ENCODE results near the gene MAGEA9B. TPM values are rescaled to one million over a fixed set of nuclear protein-coding genes. Genes with fewer than 3 reads are reported as not detected.
"Not testable (repeated sequence)": the region's sequence is repeated elsewhere in the genome, so short reads cannot be mapped to it uniquely, and the experiment has no call there.

The MAGEA9B gene
- total RNA-seq, 4 donors from 2014 or later = not detected

GRCh38 chrX:149572743-149573142, 14.5 kb downstream of the MAGEA9B start:
- ATAC-seq (ENCODE audit: low FRiP score) = no peak
- TF ChIP-seq CTCF (IDR thresholded peaks at IDR 0.05) = no peak
- DNase-seq (ENCODE audit: low spot score) = no peak

- ATAC-seq (ENCODE audit: low FRiP score) (no peak), DNase-seq (ENCODE audit: low spot score) (no peak)
- no peak for TF ChIP-seq CTCF (IDR thresholded peaks at IDR 0.05)
Observed at GRCh38 chrX:149571770-149572169, 15.5 kb downstream of the MAGEA9B start.

- DNase-seq (ENCODE audit: low spot score) = no peak
- TF ChIP-seq CTCF (IDR thresholded peaks at IDR 0.05) = no peak
- ATAC-seq (ENCODE audit: low FRiP score) = no peak
Observed at GRCh38 chrX:149570668-149571067, 16.6 kb downstream of the MAGEA9B start.

- ATAC-seq (ENCODE audit: low FRiP score) = no peak
- DNase-seq (ENCODE audit: low spot score) = no peak
- no peak for TF ChIP-seq CTCF (IDR thresholded peaks at IDR 0.05)
Observed at GRCh38 chrX:149569770-149570169, 17.5 kb downstream of the MAGEA9B start.

- ATAC-seq (ENCODE audit: low FRiP score) = no peak
- no peak for DNase-seq (ENCODE audit: low spot score)
- TF ChIP-seq CTCF (IDR thresholded peaks at IDR 0.05) = no peak
Observed at GRCh38 chrX:149568701-149569296, 18.5 kb downstream of the MAGEA9B start.

GRCh38 chrX:149567621-149568417, 19.4 kb downstream of the MAGEA9B start:
- ATAC-seq (ENCODE audit: low FRiP score) = no peak
- no peak for DNase-seq (ENCODE audit: low spot score)
- TF ChIP-seq CTCF (IDR thresholded peaks at IDR 0.05) = no peak

- no peak for TF ChIP-seq CTCF (IDR thresholded peaks at IDR 0.05)
- ATAC-seq (ENCODE audit: low FRiP score) (no peak), DNase-seq (ENCODE audit: low spot score) (no peak)
Observed at GRCh38 chrX:149563359-149563758, 23.9 kb downstream of the MAGEA9B start.

- DNase-seq (ENCODE audit: low spot score); ATAC-seq (ENCODE audit: low FRiP score): not testable (repeated sequence)
Observed at GRCh38 chrX:149555251-149555650, 32.0 kb downstream of the MAGEA9B start.

- not testable (repeated sequence) for ATAC-seq (ENCODE audit: low FRiP score); DNase-seq (ENCODE audit: low spot score)
Observed at GRCh38 chrX:149551939-149552248, 35.4 kb downstream of the MAGEA9B start.

- DNase-seq (ENCODE audit: low spot score); ATAC-seq (ENCODE audit: low FRiP score): not testable (repeated sequence)
Observed at GRCh38 chrX:149551245-149551938, 35.9 kb downstream of the MAGEA9B start.
